Measurements from ENCODE around the gene KCND2. TPM values are rescaled to one million over a fixed set of nuclear protein-coding genes. Genes with fewer than 3 reads are reported as not detected.

The KCND2 gene
- total RNA-seq, 1 donor from 2014 or later: 0.12 TPM

GRCh38 chr7:120417244-120417979 is 144.4 kb downstream of the KCND2 start:
- no peak overlapping the region for H3K4me3 ChIP-seq (ENCODE audit: low read depth, low read length)
- TF ChIP-seq CTCF (conservative IDR thresholded peaks at IDR 0.05; ENCODE audit: low read depth, low read length): no peak
- no peak for DNase-seq (ENCODE audit: low read depth)

GRCh38 chr7:120421151-120421651 is 148.2 kb downstream of the KCND2 start:
- TF ChIP-seq CTCF (conservative IDR thresholded peaks at IDR 0.05; ENCODE audit: low read depth, low read length): no peak
- no peak for DNase-seq (ENCODE audit: low read depth)
- no peak overlapping the region for H3K4me3 ChIP-seq (ENCODE audit: low read depth, low read length)

DNA sequence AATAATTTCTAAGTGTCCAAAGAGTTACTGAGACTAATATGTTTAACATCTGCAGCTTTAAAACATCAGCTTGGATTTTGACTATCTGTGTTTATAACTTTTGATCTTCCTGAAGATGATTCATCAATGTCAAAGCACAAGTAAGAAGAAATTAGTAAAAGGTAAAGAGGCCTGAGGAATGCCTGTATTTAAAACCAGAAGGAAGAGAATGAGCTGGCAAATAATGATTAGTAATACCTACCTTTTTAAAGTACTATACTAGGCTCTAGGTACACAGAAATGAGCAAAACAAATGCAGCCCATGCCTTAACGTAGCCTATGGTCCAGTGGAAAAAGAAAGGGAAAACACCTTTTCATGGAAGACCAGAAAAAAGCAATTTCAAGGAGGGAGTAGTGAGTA is 158.0 kb downstream of the KCND2 start:
- DNase-seq (ENCODE audit: low read depth): no peak
- H3K4me3 ChIP-seq (ENCODE audit: low read depth, low read length): no peak overlapping the region
- no peak for TF ChIP-seq CTCF (conservative IDR thresholded peaks at IDR 0.05; ENCODE audit: low read depth, low read length)

DNA sequence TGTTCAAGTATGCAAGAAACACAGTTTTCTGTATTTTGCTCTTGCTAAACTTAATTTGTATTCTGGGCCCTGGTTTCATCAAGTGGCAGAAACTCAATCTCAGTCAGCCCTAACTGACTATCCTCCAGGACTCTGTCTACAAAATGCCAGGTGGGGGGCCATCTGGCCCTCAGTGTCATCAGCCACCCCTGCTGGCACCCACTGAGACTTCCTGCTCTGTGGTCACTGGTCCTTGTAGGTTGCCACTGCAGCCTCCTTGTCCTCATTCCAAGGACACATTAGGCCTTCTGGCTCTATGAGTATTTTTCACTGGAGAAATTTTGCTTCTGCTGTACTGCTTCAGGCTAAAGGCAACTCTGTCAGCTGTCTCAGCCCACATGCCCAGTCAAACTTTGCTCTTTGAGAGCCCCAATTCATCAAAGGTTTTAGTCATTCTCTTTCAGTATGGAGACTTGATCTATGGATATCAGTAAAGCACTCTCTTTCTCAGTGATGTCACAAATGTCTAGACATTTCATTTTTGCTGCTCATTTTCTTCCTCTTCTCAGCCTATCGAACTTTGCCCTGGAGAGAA is 163.6 kb downstream of the KCND2 start:
- DNase-seq (ENCODE audit: low read depth): no peak
- no peak for TF ChIP-seq CTCF (conservative IDR thresholded peaks at IDR 0.05; ENCODE audit: low read depth, low read length)

GRCh38 chr7:120441850-120442249 is 168.9 kb downstream of the KCND2 start:
- no peak overlapping the region for H3K4me3 ChIP-seq (ENCODE audit: low read depth, low read length)
- no peak for TF ChIP-seq CTCF (conservative IDR thresholded peaks at IDR 0.05; ENCODE audit: low read depth, low read length)
- no peak for DNase-seq (ENCODE audit: low read depth)

More for the DNA sequence above, 163.6 kb downstream of the KCND2 start:
- no peak overlapping the region for H3K4me3 ChIP-seq (ENCODE audit: low read depth, low read length)

DNA sequence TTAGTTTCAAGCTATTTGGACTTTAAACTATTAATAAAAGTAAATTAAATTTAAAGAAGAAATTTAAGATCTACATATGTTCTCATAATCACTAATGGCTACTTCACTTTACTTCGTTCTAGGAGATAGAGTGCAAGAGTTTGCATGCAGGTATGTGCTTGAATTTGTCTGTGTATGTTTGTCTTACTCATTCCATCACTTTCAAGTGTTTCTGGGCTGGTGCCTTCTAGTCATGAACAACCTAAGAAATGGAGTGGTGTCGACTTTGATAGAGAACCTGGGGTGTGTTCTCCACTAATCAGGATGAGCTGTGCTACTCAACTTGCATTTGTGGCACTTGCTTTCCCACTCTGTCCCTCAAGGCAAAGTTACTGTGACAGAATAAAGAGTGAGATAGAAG is 169.9 kb downstream of the KCND2 start:
- no peak overlapping the region for H3K4me3 ChIP-seq (ENCODE audit: low read depth, low read length)
- DNase-seq (ENCODE audit: low read depth): no peak
- no peak for TF ChIP-seq CTCF (conservative IDR thresholded peaks at IDR 0.05; ENCODE audit: low read depth, low read length)

Measured in epithelial cell of proximal tubule (primary cell).